T follicular helper cell (primary cell): ENCODE results near the gene SH3RF1.

Experiments used
- DNase-seq: peaks from one replicate; pipeline ENCODE4 v3.0.0-alpha.2; 2020; ENCODE audit warnings: low read depth

The SH3RF1 gene

DNA sequence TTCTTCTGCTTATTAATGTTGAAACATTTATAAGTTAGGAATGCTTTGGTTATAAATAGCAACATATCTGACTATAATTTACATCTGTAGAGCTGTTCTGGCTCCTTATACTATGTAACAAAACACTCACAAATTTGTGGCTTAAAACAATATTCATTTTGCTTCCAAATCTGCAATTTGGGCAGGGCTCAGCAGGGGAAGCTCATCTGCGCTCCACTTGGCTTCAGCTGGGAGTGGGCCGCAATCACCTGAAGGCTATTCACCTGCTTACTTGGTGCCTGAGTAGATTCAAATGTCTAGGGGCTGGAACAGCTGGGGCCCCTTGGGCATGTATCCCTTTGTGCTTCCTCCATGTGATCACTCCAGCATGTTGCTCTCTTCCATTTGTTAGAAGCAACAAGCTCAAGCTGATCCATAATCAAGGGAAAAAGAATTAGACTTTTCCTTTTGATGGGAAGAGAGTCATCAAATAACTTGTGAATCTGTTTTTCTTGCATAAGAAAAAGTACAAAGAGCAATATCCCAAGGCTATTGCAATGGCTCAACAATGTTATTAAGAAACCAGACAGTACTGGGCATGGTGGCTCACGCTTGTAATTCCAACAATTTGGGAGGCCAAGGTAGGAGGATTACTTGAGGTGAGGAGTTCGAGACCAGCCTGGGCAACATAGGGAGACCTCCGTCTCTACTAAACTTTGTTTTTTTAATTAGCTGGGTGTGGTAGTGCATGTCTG is 225.9 kb downstream of the SH3RF1 start:
- no peak for DNase-seq
